ENCODE results near the gene C10orf143.

- TF ChIP-seq, protein P1, sequence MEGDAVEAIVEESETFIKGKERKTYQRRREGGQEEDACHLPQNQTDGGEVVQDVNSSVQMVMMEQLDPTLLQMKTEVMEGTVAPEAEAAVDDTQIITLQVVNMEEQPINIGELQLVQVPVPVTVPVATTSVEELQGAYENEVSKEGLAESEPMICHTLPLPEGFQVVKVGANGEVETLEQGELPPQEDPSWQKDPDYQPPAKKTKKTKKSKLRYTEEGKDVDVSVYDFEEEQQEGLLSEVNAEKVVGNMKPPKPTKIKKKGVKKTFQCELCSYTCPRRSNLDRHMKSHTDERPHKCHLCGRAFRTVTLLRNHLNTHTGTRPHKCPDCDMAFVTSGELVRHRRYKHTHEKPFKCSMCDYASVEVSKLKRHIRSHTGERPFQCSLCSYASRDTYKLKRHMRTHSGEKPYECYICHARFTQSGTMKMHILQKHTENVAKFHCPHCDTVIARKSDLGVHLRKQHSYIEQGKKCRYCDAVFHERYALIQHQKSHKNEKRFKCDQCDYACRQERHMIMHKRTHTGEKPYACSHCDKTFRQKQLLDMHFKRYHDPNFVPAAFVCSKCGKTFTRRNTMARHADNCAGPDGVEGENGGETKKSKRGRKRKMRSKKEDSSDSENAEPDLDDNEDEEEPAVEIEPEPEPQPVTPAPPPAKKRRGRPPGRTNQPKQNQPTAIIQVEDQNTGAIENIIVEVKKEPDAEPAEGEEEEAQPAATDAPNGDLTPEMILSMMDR (IDR thresholded peaks at IDR 0.05) = no peak
- TF ChIP-seq EP300 (IDR thresholded peaks at IDR 0.05) = no peak
Observed at GRCh38 chr10:130072247-130072646, 38.4 kb downstream of the C10orf143 start.

Measured in tibial nerve (tissue), 4 donors.